NB4 (cell line): ENCODE data around the gene RNF39.

Source experiments
- CTCF ChIP-seq: IDR thresholded peaks from one replicate; pipeline ENCODE4 v1.5.1; 2012; ENCODE audit warnings: low read depth, low read length
- MYC ChIP-seq: IDR thresholded peaks from 2 replicates; pipeline ENCODE4 v1.6.1; 2011; ENCODE audit warnings: low read depth, low read length
- POLR2A ChIP-seq: IDR thresholded peaks from 2 replicates; pipeline ENCODE4 v1.6.1; 2011; ENCODE audit warnings: mild to moderate bottlenecking; ENCODE audit not compliant: insufficient read length; ENCODE audit errors: extremely low read depth
- TF ChIP-seq, protein P1 (sequence below): IDR thresholded peaks from 2 replicates; pipeline ENCODE4 v1.6.1; 2011; ENCODE audit warnings: low read depth, low read length

DNA sequence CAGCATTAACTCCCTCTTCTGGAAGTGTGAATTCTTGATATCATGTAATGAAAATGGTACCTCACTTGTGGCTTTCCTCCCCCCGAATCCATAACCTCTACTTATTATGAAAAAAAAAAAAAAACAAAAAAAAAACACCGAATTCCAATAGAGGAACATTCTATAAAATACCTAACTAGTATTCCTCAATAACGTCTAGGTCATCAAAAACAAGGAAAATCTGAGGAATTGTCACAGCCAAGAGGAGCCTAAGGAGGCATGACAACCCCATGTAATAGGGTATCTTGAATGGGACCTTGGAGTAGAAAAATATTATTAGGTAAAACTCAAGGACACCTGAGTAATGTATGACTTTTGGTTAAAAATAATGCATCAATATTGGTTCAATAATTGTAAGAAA lies 53.4 kb downstream of the RNF39 start:
- TF ChIP-seq POLR2A (no peak), MYC (no peak), CTCF (no peak)
- TF ChIP-seq, protein P1, sequence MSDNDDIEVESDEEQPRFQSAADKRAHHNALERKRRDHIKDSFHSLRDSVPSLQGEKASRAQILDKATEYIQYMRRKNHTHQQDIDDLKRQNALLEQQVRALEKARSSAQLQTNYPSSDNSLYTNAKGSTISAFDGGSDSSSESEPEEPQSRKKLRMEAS, result no peak
